ENCODE data around the gene MOSPD2.

GRCh38 chrX:14903891-14904290 lies 30.7 kb downstream of the MOSPD2 start:
- TF ChIP-seq CTCF (IDR thresholded peaks at IDR 0.05) (no peak), POLR2A (IDR thresholded peaks at IDR 0.05) (no peak)

All from breast epithelium (tissue), 3 donors.